CD8-positive, alpha-beta memory T cell (primary cell): ENCODE data around the gene BEND6. TPM values are rescaled to one million over a fixed set of nuclear protein-coding genes. Genes with fewer than 3 reads are reported as not detected.

Experiments
- CTCF ChIA-PET: fragments of 350-600 bp; sonication (Branson Sonifier 250); formaldehyde crosslinking; loops from one replicate; lab custom pipeline; 2021; ENCODE audit warnings: antibody characterized with exemption; lab: Charles Lee
- POLR2A ChIA-PET: fragments of 350-600 bp; sonication (Branson Sonifier 250); formaldehyde crosslinking; loops from one replicate; lab custom pipeline; 2021; ENCODE audit warnings: antibody characterized with exemption; lab: Charles Lee
- DNase-seq, 5 donors: peaks; one replicate each; pipeline versions ENCODE4 v3.0.0 to v3.0.0-alpha.2; 2020 to 2022; ENCODE audit warnings: mixed read lengths in 1 of 5
- H3K27ac ChIP-seq: one replicate; pipeline ENCODE4 v1.7.0; 2013; ENCODE audit warnings: low read depth, mild to moderate bottlenecking, low read length, moderate library complexity
- H3K27me3 ChIP-seq: 2 replicates; pipeline ENCODE4 v1.7.0; 2013; ENCODE audit warnings: low read length, mild to moderate bottlenecking; ENCODE audit not compliant: insufficient read depth, poor library complexity, severe bottlenecking
- H3K36me3 ChIP-seq: 2 replicates; pipeline ENCODE4 v1.7.0; 2013; ENCODE audit warnings: mild to moderate bottlenecking, low read length, moderate library complexity; ENCODE audit not compliant: insufficient read depth
- H3K4me1 ChIP-seq: 2 replicates; pipeline ENCODE4 v1.7.0; 2013; ENCODE audit warnings: mild to moderate bottlenecking, low read length, moderate library complexity; ENCODE audit not compliant: insufficient read depth
- H3K4me3 ChIP-seq: 2 replicates; pipeline ENCODE4 v1.7.0; 2013; ENCODE audit warnings: mild to moderate bottlenecking, low read length
- H3K9me3 ChIP-seq: 2 replicates; pipeline ENCODE4 v1.7.0; 2013; ENCODE audit warnings: mild to moderate bottlenecking, low read length
- H3K27ac Mint-ChIP-seq, 8 donors: one replicate each; pipeline ENCODE4 v1.8.0; 2020 to 2021; ENCODE audit warnings: mixed read lengths in 8 of 8, mild to moderate bottlenecking in 6 of 8, inconsistent platforms in 3 of 8, moderate library complexity in 3 of 8
- H3K27me3 Mint-ChIP-seq, 2 donors: one replicate each; pipeline ENCODE4 v1.8.0; 2020 to 2021; ENCODE audit warnings: mixed read lengths in 2 of 2, mild to moderate bottlenecking in 1 of 2, moderate library complexity in 1 of 2
- H3K36me3 Mint-ChIP-seq, 3 donors: one replicate each; pipeline ENCODE4 v1.8.0; 2020 to 2021; ENCODE audit warnings: mixed read lengths in 3 of 3, inconsistent platforms in 1 of 3, mild to moderate bottlenecking in 1 of 3
- H3K4me1 Mint-ChIP-seq, 3 donors: one replicate each; pipeline ENCODE4 v1.8.0; 2020 to 2021; ENCODE audit warnings: mixed read lengths in 3 of 3, inconsistent platforms in 1 of 3, mild to moderate bottlenecking in 1 of 3
- H3K4me3 Mint-ChIP-seq, 7 donors: one replicate each; pipeline ENCODE4 v1.8.0; 2020 to 2021; ENCODE audit warnings: mixed read lengths in 7 of 7, mild to moderate bottlenecking in 6 of 7, moderate library complexity in 4 of 7, inconsistent platforms in 2 of 7
- H3K9me3 Mint-ChIP-seq, 5 donors: one replicate each; pipeline ENCODE4 v1.8.0; 2020 to 2022; ENCODE audit warnings: mixed read lengths in 5 of 5, mild to moderate bottlenecking in 3 of 5, moderate library complexity in 2 of 5, inconsistent platforms in 1 of 5
- polyA plus RNA-seq: library from polyadenylated mRNA; unstranded; fragments of 300-500 nt; fragmentation: Illumina TruSeq; gene quantifications from one replicate; pipeline ENCODE4 v1.2.3, GENCODE V29; 2021
- total RNA-seq, 2 experiments: library from RNA; stranded (reverse); gene quantifications; one replicate each; pipeline ENCODE4 v1.2.3, GENCODE V29; 2021

Gene BEND6
- total and polyA plus RNA-seq, 3 experiments from 2014 or later = 0.60 TPM; not detected in 2

- H3K27ac Mint-ChIP-seq = no peak overlapping the region
- no peak for DNase-seq
Observed at GRCh38 chr6:56949265-56949664, 5.6 kb upstream of the BEND6 start.

DNA sequence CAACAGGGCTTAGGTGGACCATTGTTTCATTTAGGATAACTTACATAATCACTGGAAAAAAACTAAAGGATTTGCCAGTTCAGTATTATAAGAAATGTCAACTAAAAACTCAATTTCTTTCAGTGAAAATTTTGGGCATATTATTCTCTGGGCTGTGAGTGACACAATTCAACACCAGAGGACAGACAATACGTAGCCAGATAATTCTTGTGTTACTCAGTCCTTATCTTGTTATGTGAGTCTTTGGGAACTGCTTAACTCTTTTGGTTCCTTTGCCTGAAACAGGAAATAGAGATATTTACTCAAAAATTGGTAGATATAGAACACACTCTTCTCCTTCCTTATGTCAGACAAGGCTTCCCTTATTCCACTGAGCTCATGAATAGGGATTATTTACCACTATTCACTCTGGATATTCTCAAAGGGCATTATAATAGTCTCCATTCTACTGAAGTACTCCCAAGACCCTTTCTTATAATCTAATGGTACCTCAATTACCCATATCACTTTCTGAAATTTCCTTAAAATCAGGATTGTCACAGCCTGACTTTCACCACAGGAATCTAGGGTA is 4.9 kb upstream of the BEND6 start:
- H3K4me3 ChIP-seq = no peak overlapping the region
- peaks cover 6% of the 10 kb centered on the region for H3K27me3 ChIP-seq
- ChIA-PET POLR2A (no interaction called here), CTCF (no interaction called here)
- Mint-ChIP-seq H3K27ac (no peak overlapping the region), H3K4me3 (no peak overlapping the region), H3K9me3 (no peaks in the 10 kb centered on the region), H3K4me1 (peaks cover 10 to 16% (median 13%) of the 10 kb centered on the region in 3 donors), H3K27me3 (peaks cover 35 to 72% of the 10 kb centered on the region in 2 donors), H3K36me3 (no peaks in the 10 kb centered on the region)
- no peak overlapping the region for H3K27ac ChIP-seq
- no peak for DNase-seq
- peaks cover 9% of the 10 kb centered on the region for H3K4me1 ChIP-seq
- H3K9me3 ChIP-seq = no peaks in the 10 kb centered on the region
- H3K36me3 ChIP-seq = no peaks in the 10 kb centered on the region

More at GRCh38 chr6:56949265-56949664, 5.6 kb upstream of the BEND6 start:
- Mint-ChIP-seq H3K9me3 (no peaks in the 10 kb centered on the region), H3K27me3 (peaks cover 34 to 77% of the 10 kb centered on the region in 2 donors), H3K4me1 (peaks cover 8 to 14% (median 10%) of the 10 kb centered on the region in 3 donors), H3K36me3 (no peaks in the 10 kb centered on the region), H3K4me3 (no peak overlapping the region)
- Histone ChIP-seq H3K27ac (no peak overlapping the region), H3K36me3 (no peaks in the 10 kb centered on the region), H3K4me3 (no peak overlapping the region), H3K27me3 (peaks cover 6% of the 10 kb centered on the region), H3K9me3 (no peaks in the 10 kb centered on the region), H3K4me1 (peaks cover 9% of the 10 kb centered on the region)
- ChIA-PET POLR2A (no interaction called here), CTCF (no interaction called here)

DNA sequence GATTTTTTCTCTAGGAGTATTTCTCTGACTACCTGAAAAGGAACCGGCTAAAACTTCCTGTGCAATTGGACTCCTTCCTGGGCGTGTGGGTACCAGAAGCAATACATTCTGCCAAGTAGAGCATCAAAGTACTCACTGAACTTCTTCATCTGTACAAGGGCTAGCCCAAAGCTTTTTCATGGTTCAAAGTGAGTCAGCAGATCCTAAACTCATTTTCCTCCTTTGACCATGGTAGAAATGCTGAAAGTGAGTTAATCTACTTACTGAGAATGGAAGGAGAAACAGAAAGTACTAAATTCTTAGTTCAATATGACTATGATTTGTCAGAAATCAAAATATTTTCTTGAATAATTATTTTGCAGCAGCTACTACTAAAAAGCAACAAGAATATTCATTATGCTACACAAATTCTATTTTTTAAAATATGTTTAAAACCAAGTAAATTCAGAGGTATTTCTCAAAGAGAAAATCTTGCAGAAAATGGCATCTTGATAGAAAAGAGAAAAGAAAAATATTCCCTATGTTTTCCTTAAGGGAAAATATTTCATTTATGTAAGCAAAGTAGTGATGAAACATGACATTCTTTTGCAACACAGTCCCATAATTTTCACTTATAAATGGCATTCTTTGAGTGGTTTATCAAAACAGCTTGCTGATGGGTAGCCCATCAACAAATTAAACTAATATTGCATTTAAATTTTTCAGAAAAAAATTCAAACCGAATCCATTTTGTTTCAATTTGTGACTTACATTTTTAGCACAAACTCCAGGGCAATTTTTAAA is 3.7 kb upstream of the BEND6 start:
- Mint-ChIP-seq H3K4me1 (peaks cover 16 to 24% (median 20%) of the 10 kb centered on the region in 3 donors), H3K27ac (no peak overlapping the region), H3K4me3 (no peak overlapping the region), H3K36me3 (no peaks in the 10 kb centered on the region), H3K27me3 (peaks cover 34 to 70% of the 10 kb centered on the region in 2 donors), H3K9me3 (no peaks in the 10 kb centered on the region)
- Histone ChIP-seq H3K36me3 (no peaks in the 10 kb centered on the region), H3K27me3 (peaks cover 9% of the 10 kb centered on the region), H3K4me1 (peaks cover 16% of the 10 kb centered on the region), H3K4me3 (no peak overlapping the region), H3K9me3 (no peaks in the 10 kb centered on the region), H3K27ac (no peak overlapping the region)
- POLR2A ChIA-PET = no interaction called here
- DNase-seq = no peak
- CTCF ChIA-PET = no interaction called here

GRCh38 chr6:56953597-56954402 is 1.1 kb upstream of the BEND6 start:
- DNase-seq = peak in 1 of 5 donors; percentile 2
- peaks cover 13% of the 10 kb centered on the region for H3K27me3 ChIP-seq
- H3K4me1 ChIP-seq = peaks cover 16% of the 10 kb centered on the region
- Mint-ChIP-seq H3K4me1 (peaks cover 16 to 24% (median 20%) of the 10 kb centered on the region in 3 donors), H3K27me3 (peaks cover 44 to 75% of the 10 kb centered on the region in 2 donors), H3K27ac (peak overlapping the region in 3 of 8 donors; percentile 43 to 67 (median 49)), H3K9me3 (peaks cover 0 to 2% (median 0%) of the 10 kb centered on the region in 5 donors), H3K36me3 (no peaks in the 10 kb centered on the region), H3K4me3 (peak overlapping the region; percentile 82 to 94 (median 88))
- no peaks in the 10 kb centered on the region for H3K36me3 ChIP-seq
- no peaks in the 10 kb centered on the region for H3K9me3 ChIP-seq
- H3K4me3 ChIP-seq = peak overlapping the region; percentile 17
- CTCF ChIA-PET = no interaction called here
- POLR2A ChIA-PET = no interaction called here
- no peak overlapping the region for H3K27ac ChIP-seq

GRCh38 chr6:56955171-56956155 is 556 bp downstream of the BEND6 start:
- H3K4me3 ChIP-seq = peak overlapping the region; percentile 38
- H3K36me3 ChIP-seq = no peaks in the 10 kb centered on the region
- POLR2A ChIA-PET = no interaction called here
- CTCF ChIA-PET = interaction anchor here (0.8 kb wide), 1 partner anchor 9 kb away, joined by 3 read pairs; no protein-coding TSS in a partner anchor
- DNase-seq = peak in 4 of 5 donors; percentile 6 to 50 (median 32)
- peaks cover 13% of the 10 kb centered on the region for H3K27me3 ChIP-seq
- H3K27ac ChIP-seq = no peak overlapping the region
- H3K36me3 Mint-ChIP-seq = no peaks in the 10 kb centered on the region
- peak overlapping the region in 3 of 8 donors; percentile 2 to 24 (median 5) for H3K27ac Mint-ChIP-seq
- H3K4me3 Mint-ChIP-seq = peak overlapping the region; percentile 63 to 84 (median 80)
- H3K4me1 Mint-ChIP-seq = peaks cover 16 to 24% (median 20%) of the 10 kb centered on the region in 3 donors
- no peaks in the 10 kb centered on the region for H3K9me3 ChIP-seq
- H3K4me1 ChIP-seq = peaks cover 16% of the 10 kb centered on the region
- peaks cover 34 to 68% of the 10 kb centered on the region in 2 donors for H3K27me3 Mint-ChIP-seq
- H3K9me3 Mint-ChIP-seq = peaks cover 0 to 2% (median 0%) of the 10 kb centered on the region in 5 donors

DNA sequence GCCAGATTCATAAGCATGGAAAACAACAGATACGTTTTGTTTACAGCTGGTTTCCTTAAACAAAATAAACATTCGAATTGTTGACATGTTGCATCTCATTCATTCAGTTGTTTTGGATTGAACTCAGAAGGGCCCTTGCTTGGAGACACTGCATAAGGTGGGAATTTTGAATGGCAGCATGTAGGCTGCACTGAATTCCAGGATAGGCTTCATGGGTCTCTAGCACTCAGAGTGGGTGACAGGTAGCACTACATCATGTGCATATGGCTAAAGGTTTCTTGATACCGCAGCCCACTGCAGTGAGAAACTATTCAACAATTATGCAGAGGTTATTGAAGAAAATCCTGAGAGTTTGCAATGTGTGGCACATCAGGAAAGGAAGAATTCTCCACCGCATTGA is 1.6 kb downstream of the BEND6 start:
- Mint-ChIP-seq H3K9me3 (peaks cover 0 to 2% (median 0%) of the 10 kb centered on the region in 5 donors), H3K27ac (no peak overlapping the region), H3K4me3 (peak overlapping the region in 1 of 7 donors; percentile 18), H3K27me3 (peaks cover 33 to 63% of the 10 kb centered on the region in 2 donors), H3K36me3 (no peaks in the 10 kb centered on the region), H3K4me1 (peaks cover 16 to 24% (median 20%) of the 10 kb centered on the region in 3 donors)
- H3K4me3 ChIP-seq = no peak overlapping the region
- H3K36me3 ChIP-seq = no peaks in the 10 kb centered on the region
- POLR2A ChIA-PET = no interaction called here
- no peaks in the 10 kb centered on the region for H3K9me3 ChIP-seq
- DNase-seq = no peak
- CTCF ChIA-PET = no interaction called here
- H3K27ac ChIP-seq = no peak overlapping the region
- H3K27me3 ChIP-seq = peaks cover 13% of the 10 kb centered on the region
- H3K4me1 ChIP-seq = peaks cover 16% of the 10 kb centered on the region

GRCh38 chr6:56957856-56958255 is 2.9 kb downstream of the BEND6 start:
- POLR2A ChIA-PET = interaction anchor here (0.5 kb wide), 1 partner anchor 55 kb away, joined by 3 read pairs; no protein-coding TSS in a partner anchor
- CTCF ChIA-PET = no interaction called here
- Histone ChIP-seq H3K9me3 (no peaks in the 10 kb centered on the region), H3K36me3 (no peaks in the 10 kb centered on the region), H3K27ac (no peak overlapping the region), H3K4me3 (no peak overlapping the region), H3K27me3 (peaks cover 6% of the 10 kb centered on the region), H3K4me1 (peaks cover 16% of the 10 kb centered on the region)
- Mint-ChIP-seq H3K4me3 (no peak overlapping the region), H3K27ac (no peak overlapping the region), H3K9me3 (peaks cover 0 to 2% (median 0%) of the 10 kb centered on the region in 5 donors), H3K27me3 (peaks cover 30 to 53% of the 10 kb centered on the region in 2 donors), H3K4me1 (peaks cover 16 to 24% (median 20%) of the 10 kb centered on the region in 3 donors), H3K36me3 (no peaks in the 10 kb centered on the region)
- DNase-seq = no peak
